OCI-LY1 (cell line): ENCODE data around the gene ICAM5.

ENCODE experiments used
- H2AFZ ChIP-seq: fragments of 200-600 bp; sonication (generic), shearing (Covaris generic); 2 replicates; pipeline ENCODE4 v1.6.0; 2014; ENCODE audit warnings: antibody characterized with exemption, mild to moderate bottlenecking, low read length
- H3F3A ChIP-seq: fragments of 200-600 bp; sonication (generic), shearing (Covaris generic); 2 replicates; pipeline ENCODE4 v1.6.0; 2014; ENCODE audit warnings: mild to moderate bottlenecking, antibody characterized with exemption, low read length, moderate library complexity; ENCODE audit not compliant: insufficient read depth
- H3K27ac ChIP-seq: fragments of 200-600 bp; sonication (generic); 2 replicates; pipeline ENCODE4 v1.5.1; 2014; ENCODE audit warnings: low read length, mixed run types, mild to moderate bottlenecking, low read depth; ENCODE audit not compliant: poor library complexity, severe bottlenecking
- H3K27me3 ChIP-seq: fragments of 200-600 bp; sonication (generic); 2 replicates; pipeline ENCODE4 v1.6.0; 2014; ENCODE audit warnings: antibody characterized with exemption, mild to moderate bottlenecking, low read length, moderate library complexity; ENCODE audit not compliant: insufficient read depth
- H3K36me3 ChIP-seq: fragments of 200-600 bp; sonication (generic); 2 replicates; pipeline ENCODE4 v1.6.1; 2014; ENCODE audit warnings: mild to moderate bottlenecking, antibody characterized with exemption, low read length, moderate library complexity, mixed read lengths; ENCODE audit not compliant: insufficient read depth
- H3K4me1 ChIP-seq: fragments of 200-600 bp; sonication (generic); 2 replicates; pipeline ENCODE4 v1.5.1; 2014; ENCODE audit warnings: mild to moderate bottlenecking, low read length, moderate library complexity; ENCODE audit not compliant: insufficient read depth, severe bottlenecking
- H3K4me2 ChIP-seq: fragments of 200-600 bp; sonication (generic), shearing (Covaris generic); 2 replicates; pipeline ENCODE4 v1.6.1; 2014; ENCODE audit warnings: low read length
- H3K4me3 ChIP-seq: fragments of 200-600 bp; sonication (generic); 2 replicates; pipeline ENCODE4 v1.5.1; 2014; ENCODE audit warnings: low read length, low read depth, mild to moderate bottlenecking, mixed read lengths; ENCODE audit not compliant: poor library complexity, severe bottlenecking
- H3K79me2 ChIP-seq: fragments of 200-600 bp; shearing (Covaris generic); 2 replicates; pipeline ENCODE4 v1.6.1; 2016; ENCODE audit warnings: mixed run types, low read length, mixed read lengths; ENCODE audit not compliant: insufficient read depth
- H3K9ac ChIP-seq: fragments of 200-600 bp; sonication (generic), shearing (Covaris generic); 2 replicates; pipeline ENCODE4 v1.6.1; 2014; ENCODE audit warnings: mild to moderate bottlenecking, low read length, mixed read lengths
- H3K9me2 ChIP-seq: fragments of 200-600 bp; sonication (generic), shearing (Covaris generic); 2 replicates; pipeline ENCODE4 v1.6.1; 2014; ENCODE audit warnings: low read depth, mild to moderate bottlenecking, low read length, mixed read lengths
- H3K9me3 ChIP-seq: fragments of 200-600 bp; shearing (Covaris generic); 2 replicates; pipeline ENCODE4 v1.6.1; 2014; ENCODE audit warnings: low read length, mixed read lengths
- H4K20me1 ChIP-seq: fragments of 200-600 bp; sonication (generic), shearing (Covaris generic); 2 replicates; pipeline ENCODE4 v1.6.0; 2016; ENCODE audit warnings: mild to moderate bottlenecking, low read length; ENCODE audit not compliant: insufficient read depth
- CTCF ChIP-seq: fragments of 200-600 bp; sonication (generic), shearing (Covaris generic); IDR thresholded peaks from 2 replicates; pipeline ENCODE4 v1.5.1; 2017; ENCODE audit warnings: mild to moderate bottlenecking, antibody characterized with exemption, low read length, moderate library complexity, mixed read lengths
- EZH2 ChIP-seq: fragments of 200-600 bp; sonication (generic), shearing (Covaris generic); IDR thresholded peaks from 2 replicates; pipeline ENCODE4 v1.8.0; 2017; ENCODE audit warnings: borderline replicate concordance, mixed run types, mild to moderate bottlenecking, antibody characterized with exemption, low read length, moderate library complexity, mixed read lengths

The ICAM5 gene

GRCh38 chr19:10295847-10296591, 6.3 kb downstream of the ICAM5 start:
- Histone ChIP-seq H3K79me2 (no peaks in the 10 kb centered on the region), H4K20me1 (no peaks in the 10 kb centered on the region), H3F3A (no peaks in the 10 kb centered on the region), H3K27me3 (no peaks in the 10 kb centered on the region; the same call in 1 of the 2 replicates), H2AFZ (peak overlapping the region; percentile 28; the same call in 1 of the 2 replicates), H3K27ac (no peak overlapping the region), H3K4me2 (peak overlapping the region; percentile 60), H3K9me3 (no peaks in the 10 kb centered on the region), H3K4me3 (peak overlapping the region; percentile 52), H3K9ac (peak overlapping the region; percentile 10; the same call in 1 of the 2 replicates), H3K9me2 (no peaks in the 10 kb centered on the region), H3K4me1 (peaks cover 23% of the 10 kb centered on the region), H3K36me3 (no peaks in the 10 kb centered on the region)
- no peak for TF ChIP-seq EZH2

DNA sequence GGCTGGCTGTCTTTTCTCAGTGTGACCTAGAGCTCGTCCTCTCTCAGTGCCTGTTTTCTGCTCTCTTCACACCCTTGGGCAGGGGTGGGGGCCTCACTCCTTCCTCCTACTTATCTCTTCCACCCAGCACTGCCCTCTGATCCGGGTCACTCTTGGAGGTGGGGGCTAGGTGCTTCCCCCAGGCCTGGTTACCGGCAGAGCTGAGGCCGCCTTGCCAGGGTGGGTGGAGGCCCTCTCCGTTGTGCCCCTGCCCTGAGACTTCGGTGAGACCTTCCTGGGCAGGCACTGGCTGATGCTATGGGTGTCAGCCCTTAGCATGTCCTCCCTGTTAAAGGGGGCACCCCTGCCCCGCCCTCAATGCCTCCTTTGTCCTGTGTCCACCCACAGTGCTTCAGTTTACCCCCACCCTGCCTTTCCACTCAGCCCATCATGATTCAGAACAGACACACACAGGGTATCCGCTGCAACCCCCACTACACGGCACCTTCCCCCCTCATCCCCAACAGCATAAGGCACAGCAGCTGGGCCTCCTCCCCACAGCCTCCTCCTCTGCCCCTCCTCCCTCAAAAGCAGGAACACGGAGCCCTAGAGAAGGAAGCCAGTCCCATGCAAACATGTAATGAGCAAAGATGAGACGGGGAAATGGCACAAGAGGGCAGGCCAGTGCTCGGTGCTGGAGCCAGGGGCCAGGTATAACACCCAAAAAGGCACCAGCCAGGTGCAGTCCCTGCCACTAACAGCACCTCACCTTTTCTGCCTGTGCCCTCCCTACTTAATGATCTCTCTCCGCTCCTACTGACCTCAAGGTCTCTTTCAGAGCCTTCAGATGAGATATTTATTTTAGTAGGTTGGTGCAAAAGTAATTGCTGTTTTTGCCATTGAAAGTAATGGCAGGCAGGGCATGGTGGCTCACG, 10.1 kb downstream of the ICAM5 start:
- H3K4me1 ChIP-seq: peaks cover 10% of the 10 kb centered on the region
- H3K4me3 ChIP-seq: no peak overlapping the region
- no peaks in the 10 kb centered on the region for H3K9me2 ChIP-seq
- H3K27ac ChIP-seq: no peak overlapping the region
- TF ChIP-seq EZH2 (no peak), CTCF (no peak)
- no peak overlapping the region for H2AFZ ChIP-seq
- no peaks in the 10 kb centered on the region for H3K9me3 ChIP-seq
- H3K27me3 ChIP-seq: no peaks in the 10 kb centered on the region; the same call in 1 of the 2 replicates
- no peaks in the 10 kb centered on the region for H3F3A ChIP-seq
- peaks cover 6% of the 10 kb centered on the region for H3K36me3 ChIP-seq
- H3K9ac ChIP-seq: no peak overlapping the region
- H3K79me2 ChIP-seq: no peaks in the 10 kb centered on the region
- no peak overlapping the region for H3K4me2 ChIP-seq
- H4K20me1 ChIP-seq: no peaks in the 10 kb centered on the region

- no peaks in the 10 kb centered on the region for H3F3A ChIP-seq
- H3K9me3 ChIP-seq: no peaks in the 10 kb centered on the region
- no peaks in the 10 kb centered on the region for H4K20me1 ChIP-seq
- no peak overlapping the region for H3K9ac ChIP-seq
- TF ChIP-seq CTCF: no peak
- no peak for TF ChIP-seq EZH2
- no peak overlapping the region for H3K4me2 ChIP-seq
- H3K27me3 ChIP-seq: no peaks in the 10 kb centered on the region
- H3K4me1 ChIP-seq: no peaks in the 10 kb centered on the region
- no peaks in the 10 kb centered on the region for H3K9me2 ChIP-seq
- H2AFZ ChIP-seq: no peak overlapping the region
- peaks cover 18% of the 10 kb centered on the region for H3K36me3 ChIP-seq
- H3K4me3 ChIP-seq: no peak overlapping the region
- H3K27ac ChIP-seq: no peak overlapping the region
- no peaks in the 10 kb centered on the region for H3K79me2 ChIP-seq
Measured at GRCh38 chr19:10305139-10305806, 15.5 kb downstream of the ICAM5 start.
